Left colon (tissue), 2 donors: ENCODE data around the gene SPSB1. TPM values are rescaled to one million over a fixed set of nuclear protein-coding genes. Genes with fewer than 3 reads are reported as not detected.

ENCODE experiments used
- ATAC-seq: fragments of 200-7000 bp; cut with Tn5 transposase; one replicate; pipeline ENCODE4 v1.9.1; 2020; ENCODE audit warnings: mild to moderate bottlenecking, moderate library complexity
- DNase-seq, 2 donors: peaks; one replicate each; pipeline ENCODE4 v3.0.0-alpha.2; 2020
- intact Hi-C, 2 donors: fragments of 100-400 bp; cut with DNase I in 1 of 2; cut with micrococcal nuclease in 1 of 2; formaldehyde crosslinking; loops; one replicate each; pipeline versions ENCODE4 v1.11.2 to v1.14.0; 2022; cut with DNase I, micrococcal nuclease
- total RNA-seq, 2 donors: library from RNA; stranded (reverse); fragmentation: NEBNext Ultra II Directional; extraction: Animal tissue kit (Norgen Biotek cat#: 25700); gene quantifications; one replicate each; pipeline ENCODE4 v1.2.1, GENCODE V29; 2021
- donor health status: DM: no; HTN: no; CAD: no.
- donor health status: DM: yes; HTN: yes; CAD: no.

Gene SPSB1
- total RNA-seq, 2 donors from 2014 or later = 30.3 to 56.4 TPM

DNA sequence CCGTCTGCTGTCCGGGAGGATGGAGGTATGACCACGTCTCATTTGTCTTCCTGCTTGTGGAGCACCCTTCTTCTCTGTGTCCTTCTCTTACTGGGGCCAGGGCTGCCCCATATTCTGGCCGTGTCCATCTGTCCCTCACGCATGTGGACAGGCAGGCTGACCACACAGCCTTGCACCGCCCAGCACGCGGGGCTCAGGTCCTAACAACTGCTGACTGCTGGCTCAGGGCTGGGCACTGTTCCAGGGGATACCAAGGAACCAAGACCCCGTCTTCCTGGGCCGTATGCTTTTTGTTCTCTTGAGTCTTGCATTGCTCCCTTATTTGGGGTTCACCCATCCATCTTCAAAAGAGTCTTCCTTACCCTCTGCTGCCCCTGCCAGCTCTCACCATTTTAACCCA, 17.5 kb upstream of the SPSB1 start:
- DNase-seq (no peak), ATAC-seq (no peak)
- intact Hi-C loops = no loop called here

DNA sequence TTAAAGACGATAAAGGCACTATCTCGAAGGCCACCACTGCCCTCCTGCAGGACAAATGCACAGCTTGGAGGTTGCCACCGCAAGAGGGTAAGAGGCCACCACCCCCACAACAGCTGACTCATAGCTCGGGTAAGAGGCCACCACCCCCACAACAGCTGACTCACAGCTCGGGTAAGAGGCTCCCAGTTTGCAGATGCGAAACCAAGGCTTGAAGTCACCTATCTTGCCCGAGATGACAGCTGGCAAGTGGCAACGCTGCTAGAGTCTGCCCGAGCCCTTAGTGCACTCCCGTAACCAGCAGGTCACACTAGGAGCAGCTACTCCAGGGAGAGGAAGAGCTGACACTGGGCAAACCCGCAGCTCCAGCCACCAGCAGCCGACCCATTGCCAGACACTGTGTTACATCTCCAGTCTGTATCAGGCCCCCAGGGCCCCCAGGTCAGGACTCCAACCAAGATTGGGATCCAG, 17.1 kb upstream of the SPSB1 start:
- ATAC-seq (peak; percentile 17), DNase-seq (peak; percentile 71 to 73)
- intact Hi-C loops = no loop called here

DNA sequence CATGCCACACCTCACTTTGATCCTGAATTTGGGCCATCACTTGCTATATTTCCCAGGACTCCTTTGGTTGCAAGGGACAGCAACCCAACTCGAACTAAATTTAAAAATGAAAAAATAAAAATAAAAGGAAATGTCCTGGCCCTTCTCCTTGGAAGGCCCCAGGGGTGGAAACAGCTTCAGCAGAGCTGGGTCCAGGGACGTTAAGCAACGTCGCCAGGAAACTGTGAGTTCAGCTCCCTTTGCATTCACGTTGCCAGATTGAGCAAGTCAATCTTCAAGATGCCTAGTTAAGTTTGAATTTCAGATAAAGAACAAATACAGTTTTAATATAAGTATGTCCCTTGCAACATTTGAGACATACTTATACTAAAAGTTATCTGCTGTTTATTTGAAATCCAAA, 14.6 kb upstream of the SPSB1 start:
- intact Hi-C loops = no loop called here
- ATAC-seq (no peak), DNase-seq (no peak)

DNA sequence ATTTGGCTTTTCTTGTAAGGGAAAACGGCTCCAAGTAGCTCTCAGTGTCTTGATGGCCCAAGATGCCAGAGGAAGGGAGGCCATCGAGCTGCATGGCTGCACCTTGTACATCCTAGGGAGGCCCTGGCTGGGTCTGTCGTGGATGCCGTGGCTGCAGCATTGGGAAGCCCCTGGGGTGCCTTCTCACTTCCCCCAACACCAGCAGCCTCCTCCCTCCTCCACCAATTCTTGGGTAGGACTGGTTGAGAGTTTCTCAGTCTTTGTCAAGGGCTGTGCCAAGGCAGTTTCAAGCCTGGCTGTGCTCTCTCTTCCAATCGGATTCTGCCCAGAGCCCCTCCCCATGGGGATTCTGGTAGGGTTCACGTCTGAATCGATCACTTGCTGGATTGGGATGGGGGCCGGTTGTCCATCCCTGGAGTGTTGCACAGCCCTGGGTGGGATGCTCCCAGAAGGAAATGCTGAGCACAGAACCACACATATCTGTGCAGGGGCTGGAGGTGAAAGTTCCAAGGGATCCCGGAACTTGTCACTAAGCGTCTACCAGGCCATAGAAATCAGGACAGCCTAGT, 14.0 kb upstream of the SPSB1 start:
- DNase-seq (no peak), ATAC-seq (peak; percentile 27)
- intact Hi-C loops = no loop called here

DNA sequence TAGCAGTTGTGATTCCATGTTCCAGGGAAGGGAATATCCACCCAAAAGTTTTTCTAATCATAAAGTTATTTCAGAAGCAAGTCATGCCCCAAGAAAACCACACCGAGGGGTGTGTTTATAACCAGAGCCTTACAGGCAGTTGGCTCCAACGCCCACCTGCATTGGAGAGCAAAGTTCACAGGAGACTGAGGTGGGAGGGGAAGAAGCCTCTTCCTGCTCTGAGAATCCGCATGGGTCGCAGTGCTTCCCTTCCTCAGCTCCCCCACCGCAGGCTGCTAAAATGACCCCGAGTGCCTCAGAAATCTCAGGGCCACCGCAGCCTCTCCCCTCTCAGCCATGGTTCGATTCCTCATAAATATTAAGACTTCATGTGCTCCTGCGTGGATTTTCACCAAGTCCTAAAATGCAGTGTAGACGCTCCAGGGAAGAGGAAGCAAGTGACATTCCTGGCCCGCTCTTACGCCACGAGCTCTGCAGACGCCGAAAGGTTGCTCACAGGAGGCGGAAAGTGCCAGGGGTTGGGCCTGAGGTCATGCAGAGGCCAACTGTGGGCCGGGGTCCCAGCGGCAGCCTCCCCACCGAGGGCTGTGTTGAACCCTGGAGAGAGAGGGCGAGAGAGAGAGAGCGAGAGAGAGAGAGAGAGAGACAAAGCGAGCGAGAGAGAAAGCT, 13.4 kb upstream of the SPSB1 start:
- ATAC-seq (peak; percentile 85), DNase-seq (peak; percentile 74 to 89)
- intact Hi-C loops = no loop called here

DNA sequence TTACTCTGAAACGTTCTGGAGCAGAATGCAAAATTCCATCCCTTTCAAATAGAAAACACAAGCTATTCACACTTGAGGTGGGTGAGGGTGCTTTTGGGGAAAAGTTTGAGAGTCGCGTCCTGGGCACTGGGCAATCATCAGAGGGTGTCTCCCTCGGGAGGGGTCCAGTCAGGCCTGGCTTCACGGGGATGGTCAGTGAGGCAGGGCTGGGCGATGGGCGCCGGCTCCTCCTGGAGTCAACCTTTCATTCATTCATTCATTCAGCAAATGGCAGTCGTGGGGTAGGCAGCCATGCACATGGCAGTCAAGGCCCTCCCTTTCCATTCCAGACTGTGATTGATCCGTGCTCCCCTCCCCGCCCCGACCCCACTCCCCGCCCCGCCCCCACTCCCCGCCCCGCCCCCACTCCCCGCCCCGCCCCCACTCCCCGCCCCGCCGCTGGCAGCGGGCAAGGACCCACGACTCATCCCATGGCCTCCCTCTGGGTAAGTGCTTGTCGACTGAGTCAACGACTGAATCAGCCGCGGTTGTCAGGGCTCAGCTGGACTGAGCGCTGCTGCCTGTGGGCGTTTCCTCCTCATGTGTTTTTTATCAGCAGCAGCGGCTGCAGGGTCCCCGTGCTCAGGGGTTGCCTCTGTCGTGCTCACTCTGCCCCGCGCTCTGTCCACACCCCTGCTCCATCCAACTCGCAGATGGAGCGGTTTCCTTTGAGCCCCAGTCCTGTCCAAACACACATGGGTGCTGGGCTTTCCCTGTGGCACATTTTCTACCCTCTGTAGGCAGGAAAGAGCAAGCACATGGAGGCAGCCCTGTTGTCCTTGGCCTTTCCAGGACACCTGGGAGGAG, 12.5 kb upstream of the SPSB1 start:
- ATAC-seq = peak; percentile 49
- intact Hi-C loops = loop anchor here in 1 of 2 donors (10.0 kb wide), 2 partner anchors 175 to 215 kb away; no protein-coding TSS in a partner anchor
- DNase-seq = peak; percentile 63 to 73

DNA sequence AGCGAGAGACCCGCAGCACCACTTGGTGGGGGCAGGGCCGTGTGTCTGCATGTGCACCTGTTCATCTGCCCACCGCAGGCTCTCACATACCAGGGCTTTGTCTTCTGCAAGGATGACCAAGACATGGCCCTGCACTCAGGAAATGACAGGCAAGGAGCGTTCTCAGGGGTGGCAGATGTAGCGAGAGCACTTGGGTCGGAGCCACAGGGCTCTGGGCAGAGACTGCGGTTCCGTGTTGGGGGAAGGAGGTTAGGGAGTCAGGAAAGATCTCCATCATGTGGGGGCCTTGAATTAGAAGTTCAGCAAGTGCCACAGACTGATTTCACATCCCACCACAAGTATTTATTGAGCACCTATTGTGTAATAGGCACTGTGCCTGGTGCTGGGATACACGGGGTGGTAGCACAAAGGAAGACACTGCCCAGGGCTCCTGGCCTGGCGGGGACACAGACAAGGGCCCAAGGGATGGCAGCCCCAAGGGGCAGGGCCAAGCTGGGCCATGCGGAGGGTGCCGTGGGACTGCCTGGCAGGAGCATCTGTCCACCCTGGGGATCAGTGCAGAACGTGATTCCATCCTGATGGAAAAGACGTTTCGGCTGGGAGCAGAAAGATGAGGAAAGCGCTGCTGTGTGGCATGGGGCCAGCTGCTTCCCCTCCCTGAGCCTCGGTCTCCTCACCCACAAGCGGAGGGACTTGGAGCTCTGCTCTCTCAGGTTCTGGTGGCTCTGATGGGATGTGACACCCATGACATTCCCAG, 11.4 kb upstream of the SPSB1 start:
- no peak for DNase-seq
- ATAC-seq = no peak
- intact Hi-C loops = loop anchor here in 1 of 2 donors (10.0 kb wide), 2 partner anchors 174 to 214 kb away; no protein-coding TSS in a partner anchor

DNA sequence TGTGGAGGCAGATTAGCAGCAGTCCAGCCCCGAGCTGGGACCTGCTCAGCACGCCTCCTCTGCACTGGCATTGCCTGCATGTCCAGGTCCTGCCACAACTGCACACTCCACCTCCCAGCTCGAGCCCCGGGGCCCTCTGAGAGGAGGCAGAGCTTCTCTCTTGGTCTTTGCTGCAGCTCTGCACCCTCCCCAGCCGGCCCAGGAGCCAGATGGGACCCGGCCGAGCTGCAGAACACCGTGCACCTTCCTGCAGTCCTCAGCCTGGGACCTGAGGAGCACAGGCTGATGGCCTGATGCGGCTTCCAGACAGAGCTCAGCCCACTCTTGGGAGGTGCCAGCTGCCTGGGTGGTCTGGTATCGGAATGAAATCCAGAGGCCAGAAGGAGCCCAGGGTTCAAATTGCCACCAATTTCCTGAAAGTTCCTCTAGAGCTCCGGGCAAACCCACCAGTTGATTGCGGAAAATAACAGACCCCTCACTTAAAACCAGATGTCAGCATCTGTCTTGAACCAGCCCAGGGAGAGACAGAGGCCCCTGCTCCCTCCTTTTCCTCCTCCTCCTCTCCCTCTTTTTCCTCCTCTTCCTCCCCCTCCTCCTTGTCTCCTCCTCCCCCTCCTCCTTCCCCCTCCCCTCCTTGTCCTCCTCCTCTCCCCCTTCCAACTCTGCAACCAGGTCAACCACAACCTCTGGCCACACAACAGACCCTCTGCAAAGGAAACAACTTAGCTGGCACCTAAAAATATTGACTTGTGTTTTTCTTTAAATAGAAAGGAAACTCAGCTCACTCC, 10.6 kb upstream of the SPSB1 start:
- DNase-seq (no peak), ATAC-seq (no peak)
- intact Hi-C loops = loop anchor here in 1 of 2 donors (10.0 kb wide), 2 partner anchors 173 to 213 kb away; no protein-coding TSS in a partner anchor

DNA sequence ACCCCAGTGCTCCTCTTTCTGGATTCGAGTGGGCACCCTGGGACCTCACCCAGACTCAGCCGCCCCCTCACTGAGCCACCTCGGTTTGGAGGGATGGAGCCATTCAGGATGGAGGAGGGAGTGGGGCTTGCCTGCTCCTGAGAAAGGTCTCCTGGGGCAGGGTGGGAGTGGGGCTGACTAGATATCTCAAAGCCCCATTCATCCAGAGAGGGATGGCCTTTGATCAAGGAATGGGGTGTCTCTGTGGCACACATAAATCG, 10.1 kb upstream of the SPSB1 start:
- no peak for ATAC-seq
- intact Hi-C loops = loop anchor here in 1 of 2 donors (10.0 kb wide), 2 partner anchors 172 to 212 kb away; no protein-coding TSS in a partner anchor
- DNase-seq = no peak

DNA sequence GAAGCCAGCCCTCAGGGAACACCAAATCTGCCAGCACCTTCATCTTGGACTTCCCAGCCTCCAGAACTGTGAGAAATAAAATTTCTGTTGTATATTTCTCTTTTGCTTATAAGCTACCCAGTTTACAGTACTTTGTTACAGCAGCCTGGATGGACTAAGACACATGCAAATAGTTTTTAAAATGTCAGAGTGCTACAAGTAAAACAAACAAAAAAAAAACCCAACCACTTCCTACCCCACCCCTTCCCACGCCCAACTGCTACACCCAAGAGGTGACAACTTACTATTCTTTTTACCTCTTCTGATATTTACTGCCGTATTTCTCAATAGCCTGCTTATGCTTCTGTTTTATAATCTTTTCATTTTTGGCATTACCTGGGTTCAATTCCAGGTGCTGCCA, 8.6 kb upstream of the SPSB1 start:
- intact Hi-C loops = loop anchor here in 1 of 2 donors (10.0 kb wide), 2 partner anchors 171 to 211 kb away; no protein-coding TSS in a partner anchor
- ATAC-seq (peak; percentile 37), DNase-seq (peak in 1 of 2 donors; percentile 47)

DNA sequence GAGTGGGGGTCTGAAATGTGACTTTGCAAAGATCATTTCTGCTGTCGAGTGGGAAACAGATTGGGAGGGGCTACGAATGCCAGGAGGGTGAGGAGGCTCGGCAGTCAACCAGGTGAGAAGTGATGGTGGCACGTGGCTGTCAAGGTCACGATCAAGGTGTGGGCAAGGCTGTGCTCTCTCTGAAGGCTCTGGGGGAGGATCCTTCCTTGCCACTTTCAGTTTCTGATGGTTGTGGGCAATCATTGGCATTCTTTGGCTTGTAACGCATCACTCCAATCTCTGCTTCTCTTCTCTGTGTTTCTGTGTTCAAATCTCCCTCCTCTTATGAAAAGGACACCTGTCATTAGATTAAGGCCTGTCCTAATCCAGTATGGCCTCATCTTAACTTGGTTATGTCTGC, 6.1 kb upstream of the SPSB1 start:
- intact Hi-C loops = loop anchor here (5.0 to 10.0 kb wide), 3 partner anchors 168 to 208 kb away; no protein-coding TSS in a partner anchor
- no peak for DNase-seq
- peak; percentile 21 for ATAC-seq

DNA sequence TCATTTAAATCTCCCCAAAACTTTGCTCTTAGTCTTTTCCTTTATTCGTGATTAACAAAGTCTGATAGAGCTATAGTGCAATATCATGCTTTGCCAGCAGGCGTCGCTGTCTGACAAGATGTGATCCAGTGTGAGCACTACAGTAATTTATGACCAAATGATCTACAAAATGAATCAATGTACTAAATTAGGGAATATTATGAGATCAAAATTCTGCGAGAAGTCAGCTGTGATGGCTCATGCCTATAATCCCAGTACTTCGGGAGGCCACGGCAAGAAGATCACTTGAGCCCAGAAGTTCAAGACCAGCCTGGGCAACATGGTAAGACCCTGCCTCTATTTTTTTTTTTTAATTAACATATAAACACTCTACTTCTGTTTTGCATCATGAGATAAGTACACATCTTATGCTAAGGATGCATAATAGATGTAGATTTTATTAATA, 3.6 kb upstream of the SPSB1 start:
- peak in 1 of 2 donors; percentile 85 for DNase-seq
- no peak for ATAC-seq
- intact Hi-C loops = loop anchor here (5.0 to 10.0 kb wide), 3 partner anchors 166 to 206 kb away; no protein-coding TSS in a partner anchor

DNA sequence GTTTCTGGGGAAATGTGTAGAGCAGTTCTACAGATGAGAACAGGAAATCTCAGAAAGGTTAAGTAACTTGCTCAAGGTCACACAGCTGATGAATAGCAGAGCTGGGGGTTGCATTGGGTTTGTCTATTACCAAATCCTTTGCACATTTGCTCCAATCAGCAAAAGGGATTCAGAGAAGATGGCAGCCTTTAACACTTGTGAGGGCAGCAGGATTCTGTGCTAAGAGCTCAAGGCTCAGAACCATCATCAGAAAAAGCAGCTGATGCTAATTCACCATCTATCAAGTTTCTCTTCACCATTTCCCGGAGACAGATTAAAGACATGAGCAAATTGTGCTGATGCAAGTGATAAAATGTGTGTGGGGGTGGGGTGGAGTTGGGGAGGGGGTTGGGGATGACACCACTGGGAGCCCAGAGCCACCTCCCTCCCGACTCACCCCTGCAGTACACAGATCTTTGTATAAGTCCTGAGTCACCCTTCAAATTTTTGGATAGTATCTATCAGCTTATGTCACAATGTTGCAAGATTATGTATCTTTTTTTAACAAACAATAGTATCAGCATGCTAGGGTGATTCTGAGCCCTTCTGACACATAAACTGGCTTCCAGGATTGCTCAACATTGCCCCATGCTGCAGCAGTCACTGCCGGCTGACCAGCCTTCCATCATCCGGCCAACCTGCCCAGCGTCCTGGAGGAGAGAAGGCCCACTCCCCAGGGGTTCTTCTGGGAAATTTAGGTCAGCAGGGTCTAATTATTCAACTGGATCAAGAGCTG, 2.8 kb upstream of the SPSB1 start:
- DNase-seq (peak in 1 of 2 donors; percentile 59), ATAC-seq (no peak)
- intact Hi-C loops = loop anchor here (5.0 to 10.0 kb wide), 3 partner anchors 165 to 205 kb away; no protein-coding TSS in a partner anchor

DNA sequence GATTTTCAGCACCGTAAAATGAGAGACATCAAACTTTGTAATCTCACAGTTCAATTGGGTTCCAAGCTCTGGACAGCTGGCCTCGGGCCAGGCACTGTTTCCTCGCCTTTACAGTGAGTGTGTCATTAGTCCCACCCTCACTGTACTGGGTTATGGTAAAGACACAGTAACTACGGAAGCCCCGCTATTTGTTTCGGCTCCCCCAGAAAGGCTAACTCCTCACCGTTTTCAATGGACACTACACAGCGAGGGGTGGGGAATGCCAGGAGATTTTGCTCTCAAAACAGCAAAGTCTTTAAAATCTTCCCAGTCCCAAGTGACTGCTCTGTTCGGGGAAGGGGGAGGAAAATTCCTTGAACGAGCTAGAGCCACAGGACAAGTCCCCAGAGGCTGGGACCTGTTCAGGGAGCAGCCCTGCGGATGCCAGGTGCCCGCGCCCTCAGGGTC, 757 bp upstream of the SPSB1 start:
- ATAC-seq = peak; percentile 63
- intact Hi-C loops = no loop called here

DNA sequence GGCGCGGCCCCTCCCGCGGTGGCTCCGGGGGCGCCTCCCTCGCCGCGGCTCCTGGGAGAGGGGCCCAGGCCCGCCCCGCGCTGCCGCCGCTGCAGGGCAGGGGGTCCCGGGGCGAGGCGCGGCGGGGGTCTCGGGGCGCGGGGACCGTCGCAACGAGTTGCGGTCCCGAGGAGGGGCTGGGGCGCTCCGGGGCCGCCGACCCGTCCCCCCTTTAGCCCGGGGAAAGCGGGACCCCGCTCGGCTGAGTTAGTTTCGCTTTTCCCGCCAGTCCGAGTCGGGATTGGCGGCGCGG, 493 bp downstream of the SPSB1 start:
- DNase-seq (no peak), ATAC-seq (peak; percentile 5)
- intact Hi-C loops = no loop called here

More for the DNA sequence above, 757 bp upstream of the SPSB1 start:
- DNase-seq = peak; percentile 84 to 91

DNA sequence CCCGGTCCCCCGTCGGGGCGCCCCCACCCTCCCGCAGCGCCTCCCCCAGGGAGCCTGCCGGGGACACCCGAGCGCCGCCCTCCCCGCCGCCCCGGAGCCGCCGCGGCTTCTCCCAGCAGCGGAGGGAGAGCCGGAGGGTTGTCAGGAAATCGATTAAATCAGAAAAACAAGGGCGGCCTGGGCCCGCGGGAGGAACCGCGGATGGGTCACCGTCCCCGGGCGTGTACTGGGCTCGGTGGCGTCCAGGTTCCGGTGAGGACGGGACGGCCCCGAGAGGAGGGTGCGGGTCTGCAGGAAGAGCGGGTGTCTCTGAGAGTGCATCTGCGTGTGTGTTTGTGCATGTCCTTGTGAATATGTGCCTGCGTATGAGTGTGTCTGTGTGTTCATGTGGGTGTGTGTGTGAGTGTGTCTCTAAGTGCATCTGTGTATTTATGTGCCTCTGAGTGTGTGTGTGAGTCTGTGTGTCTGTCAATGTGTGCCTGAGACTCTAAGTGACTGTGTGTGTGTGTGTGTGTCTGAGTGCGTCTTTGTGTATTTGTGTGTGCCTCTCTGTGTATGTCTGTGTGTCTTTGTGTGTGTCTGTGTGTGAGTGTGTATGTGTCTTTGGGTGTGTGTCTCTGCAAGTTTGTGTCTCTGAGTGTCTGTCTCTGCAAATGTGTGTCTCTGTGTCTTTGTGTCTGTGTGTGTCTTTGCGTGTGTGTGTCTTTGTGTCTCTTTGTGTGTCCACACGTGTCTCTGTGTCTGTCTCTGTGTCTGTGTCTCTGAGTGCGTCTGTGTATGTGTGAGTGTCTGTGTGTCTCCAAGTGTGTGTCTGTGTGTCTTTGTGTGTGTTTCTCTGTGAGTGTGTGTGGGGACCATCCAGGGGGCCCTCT, 1.1 kb downstream of the SPSB1 start:
- ATAC-seq (peak; percentile 36), DNase-seq (peak in 1 of 2 donors; percentile 61)
- intact Hi-C loops = no loop called here
